NCI-H1694 treated with DMSO at 0.1 percent for 48 hours (cell line): ENCODE data around the gene PATJ.

Experiments used
- DNase-seq: peaks from one replicate; lab custom pipeline; 2025; lab: John Stamatoyannopoulos, UW

PATJ gene

GRCh38 chr1:62050165-62050564 lies 307.9 kb downstream of the PATJ start:
- DNase-seq: no peak

- no peak for DNase-seq
Measured at GRCh38 chr1:62052946-62053345, 310.7 kb downstream of the PATJ start.

- no peak for DNase-seq
Measured at GRCh38 chr1:62054188-62054587, 311.9 kb downstream of the PATJ start.

- DNase-seq: no peak
Measured at GRCh38 chr1:62057230-62057629, 314.9 kb downstream of the PATJ start.

GRCh38 chr1:62057641-62058290 lies 315.5 kb downstream of the PATJ start:
- DNase-seq: peak; percentile 23

GRCh38 chr1:62058956-62059355 lies 316.7 kb downstream of the PATJ start:
- no peak for DNase-seq

GRCh38 chr1:62062087-62062486 lies 319.8 kb downstream of the PATJ start:
- DNase-seq: no peak

- DNase-seq: no peak
Measured at GRCh38 chr1:62064829-62065407, 322.6 kb downstream of the PATJ start.

- DNase-seq: no peak
Measured at GRCh38 chr1:62066713-62067112, 324.4 kb downstream of the PATJ start.

GRCh38 chr1:62068416-62068843 lies 326.1 kb downstream of the PATJ start:
- DNase-seq: no peak

GRCh38 chr1:62068978-62069377 lies 326.7 kb downstream of the PATJ start:
- no peak for DNase-seq

GRCh38 chr1:62070384-62071011 lies 328.2 kb downstream of the PATJ start:
- DNase-seq: peak; percentile 16

- DNase-seq: no peak
Measured at GRCh38 chr1:62071695-62072094, 329.4 kb downstream of the PATJ start.

- no peak for DNase-seq
Measured at GRCh38 chr1:62076286-62076685, 334.0 kb downstream of the PATJ start.

- DNase-seq: no peak
Measured at GRCh38 chr1:62077821-62078220, 335.5 kb downstream of the PATJ start.

GRCh38 chr1:62082456-62083363 lies 340.4 kb downstream of the PATJ start:
- peak; percentile 62 for DNase-seq

- DNase-seq: no peak
Measured at GRCh38 chr1:62084310-62084890, 342.1 kb downstream of the PATJ start.

GRCh38 chr1:62088439-62088838 lies 346.2 kb downstream of the PATJ start:
- no peak for DNase-seq

- no peak for DNase-seq
Measured at GRCh38 chr1:62089570-62089969, 347.3 kb downstream of the PATJ start.

GRCh38 chr1:62090016-62090415 lies 347.7 kb downstream of the PATJ start:
- DNase-seq: no peak

- no peak for DNase-seq
Measured at GRCh38 chr1:62092110-62092509, 349.8 kb downstream of the PATJ start.

GRCh38 chr1:62093261-62093660 lies 351.0 kb downstream of the PATJ start:
- DNase-seq: peak; percentile 4
